HG02943 (cell line): ENCODE results near the gene SERPINE1.
"Not testable (repeated sequence)": the region's sequence is repeated elsewhere in the genome, so short reads cannot be mapped to it uniquely, and the experiment has no call there.

Source experiments
- ATAC-seq: cut with Tn5 transposase; IDR thresholded peaks from one replicate; pipeline ENCODE4 v1.9.1; 2021; ENCODE audit warnings: mild to moderate bottlenecking, low read depth, moderate library complexity; ENCODE audit not compliant: unreplicated experiment

SERPINE1 gene

DNA sequence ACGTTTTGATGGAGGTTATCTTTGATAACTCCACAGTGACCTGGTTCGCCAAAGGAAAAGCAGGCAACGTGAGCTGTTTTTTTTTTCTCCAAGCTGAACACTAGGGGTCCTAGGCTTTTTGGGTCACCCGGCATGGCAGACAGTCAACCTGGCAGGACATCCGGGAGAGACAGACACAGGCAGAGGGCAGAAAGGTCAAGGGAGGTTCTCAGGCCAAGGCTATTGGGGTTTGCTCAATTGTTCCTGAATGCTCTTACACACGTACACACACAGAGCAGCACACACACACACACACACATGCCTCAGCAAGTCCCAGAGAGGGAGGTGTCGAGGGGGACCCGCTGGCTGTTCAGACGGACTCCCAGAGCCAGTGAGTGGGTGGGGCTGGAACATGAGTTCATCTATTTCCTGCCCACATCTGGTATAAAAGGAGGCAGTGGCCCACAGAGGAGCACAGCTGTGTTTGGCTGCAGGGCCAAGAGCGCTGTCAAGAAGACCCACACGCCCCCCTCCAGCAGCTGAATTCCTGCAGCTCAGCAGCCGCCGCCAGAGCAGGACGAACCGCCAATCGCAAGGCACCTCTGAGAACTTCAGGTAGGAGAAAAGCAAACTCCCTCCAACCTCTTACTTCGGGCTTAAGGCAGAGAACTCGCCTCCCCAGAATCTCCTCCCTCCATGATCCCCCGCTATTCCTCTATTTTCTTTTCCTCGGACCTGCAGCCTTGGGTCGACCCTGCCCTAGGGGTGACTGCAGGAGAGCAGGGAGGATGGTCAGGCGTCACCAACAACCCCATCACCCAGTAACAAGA is at the start of gene SERPINE1:
Gene SERPINE1, plus strand, starts transcription at position 454 of the 809 bp plus-strand sequence. CDS start 1,290 bp downstream, outside the sequence.
- ATAC-seq: peak; percentile 52

DNA sequence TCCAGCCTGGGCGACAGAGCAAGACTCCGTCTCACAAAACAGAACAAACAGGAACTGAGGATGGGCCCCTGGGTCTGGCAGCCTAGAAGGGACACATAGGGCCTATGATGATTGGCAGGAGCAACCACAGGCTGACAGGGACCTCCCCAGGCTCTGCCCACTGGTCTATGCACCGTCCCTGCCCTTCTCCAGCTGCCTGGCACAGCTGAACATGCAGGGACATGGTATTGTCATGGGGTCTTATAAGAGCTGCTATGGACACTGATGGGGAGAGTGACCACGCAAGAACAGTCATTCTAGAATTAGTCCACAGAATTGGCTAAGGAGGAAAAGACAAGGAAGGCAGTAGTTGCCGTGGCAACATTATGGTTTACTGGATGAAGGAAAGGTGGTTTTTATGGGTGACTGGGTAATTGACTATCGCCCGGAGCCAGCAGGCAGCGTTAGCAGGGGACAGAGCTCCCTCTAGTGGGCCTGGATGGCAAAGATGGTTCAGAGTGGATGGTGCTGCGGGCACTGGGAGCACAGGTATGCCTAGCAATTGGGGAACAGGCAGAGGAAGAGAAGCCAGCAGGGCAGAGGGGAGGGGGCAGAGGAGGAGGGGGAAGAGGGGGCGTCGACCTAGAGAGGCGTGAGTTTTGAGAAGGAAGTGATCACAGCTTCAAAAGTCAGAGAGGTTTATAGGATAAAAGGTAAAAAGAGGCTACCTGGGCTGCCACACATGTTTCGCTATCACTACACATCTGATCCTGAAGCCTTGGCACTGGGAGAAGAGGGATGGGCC is 49.4 kb upstream of the SERPINE1 start:
- peak; percentile 76 for ATAC-seq

DNA sequence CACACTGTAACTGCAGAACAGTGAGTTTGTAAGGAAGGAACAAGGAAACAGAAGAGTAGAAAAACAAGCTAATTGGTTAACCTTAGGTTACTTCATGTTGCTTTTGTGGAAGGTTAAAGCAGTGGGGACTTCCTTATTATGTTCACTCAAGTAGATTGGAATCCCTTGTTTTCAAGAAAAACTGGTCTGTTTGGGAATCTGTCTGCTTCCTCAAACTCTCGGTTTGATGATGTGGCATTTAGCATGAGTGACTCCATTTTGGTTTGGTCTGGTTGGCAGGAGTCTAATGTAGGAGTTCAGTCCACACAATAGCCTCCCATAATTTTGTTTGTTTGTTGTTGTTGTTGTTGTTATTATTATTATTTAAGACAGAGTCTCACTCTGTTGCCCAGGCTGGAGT is 45.5 kb upstream of the SERPINE1 start:
- no peak for ATAC-seq

DNA sequence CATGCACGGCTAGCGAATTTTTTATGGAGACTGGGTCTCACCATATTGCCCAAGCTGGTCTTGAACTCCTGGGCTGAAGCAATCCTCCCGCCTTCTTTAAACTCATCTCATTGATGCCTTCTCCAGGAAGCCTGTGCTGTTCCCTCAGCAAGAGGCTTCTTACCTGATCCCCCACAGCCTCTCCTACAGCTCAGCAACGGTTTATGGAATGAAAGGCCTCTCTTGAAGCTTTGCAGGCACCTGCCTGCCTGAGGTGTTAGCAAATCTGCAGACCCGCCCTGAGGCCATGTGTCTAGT is 42.1 kb upstream of the SERPINE1 start:
- no peak for ATAC-seq

DNA sequence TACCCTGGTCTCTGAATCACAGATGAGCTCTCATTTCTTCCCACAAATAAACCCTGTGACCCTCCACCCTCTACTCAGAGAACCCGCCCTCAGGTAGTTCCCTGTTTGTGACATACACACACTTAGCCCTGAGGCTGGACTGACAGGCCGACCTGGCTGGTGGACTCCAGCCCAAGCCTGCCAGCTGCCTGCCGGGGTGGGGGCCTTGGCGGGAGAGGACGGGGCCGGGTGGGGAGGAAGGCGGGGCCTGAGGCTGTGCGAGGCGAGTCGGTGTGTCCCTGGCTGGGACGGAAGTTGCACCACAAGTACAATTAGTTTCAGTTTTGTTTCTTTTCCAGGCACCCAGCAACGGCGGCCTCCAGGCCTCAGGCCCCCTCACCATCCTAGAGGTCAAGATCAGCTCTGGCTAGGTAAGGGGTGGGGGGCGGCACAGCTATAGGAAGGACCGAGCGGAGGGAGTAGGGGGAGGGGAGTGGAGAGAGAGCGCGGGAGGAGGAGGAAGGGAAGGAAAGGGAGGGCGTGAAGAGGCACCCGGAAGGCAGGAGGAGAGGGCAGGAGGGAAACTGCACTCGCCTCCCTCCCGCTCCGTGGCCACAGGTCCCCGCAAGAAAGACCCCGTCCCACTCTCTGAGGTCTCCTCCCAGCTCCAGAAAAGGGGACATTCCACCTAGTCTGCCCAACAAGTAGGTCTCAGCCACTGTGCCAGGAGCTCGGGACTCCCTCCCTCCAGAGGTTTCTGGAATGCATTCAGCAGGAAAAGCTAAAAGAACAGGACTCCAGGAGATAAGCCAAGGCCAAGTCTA is 41.5 kb upstream of the SERPINE1 start, which contains the start of gene TRIM56:
Gene TRIM56, plus strand, starts transcription at position 320 of the 803 bp plus-strand sequence. CDS start 1,832 bp downstream, outside the sequence.
- ATAC-seq: peak; percentile 85

DNA sequence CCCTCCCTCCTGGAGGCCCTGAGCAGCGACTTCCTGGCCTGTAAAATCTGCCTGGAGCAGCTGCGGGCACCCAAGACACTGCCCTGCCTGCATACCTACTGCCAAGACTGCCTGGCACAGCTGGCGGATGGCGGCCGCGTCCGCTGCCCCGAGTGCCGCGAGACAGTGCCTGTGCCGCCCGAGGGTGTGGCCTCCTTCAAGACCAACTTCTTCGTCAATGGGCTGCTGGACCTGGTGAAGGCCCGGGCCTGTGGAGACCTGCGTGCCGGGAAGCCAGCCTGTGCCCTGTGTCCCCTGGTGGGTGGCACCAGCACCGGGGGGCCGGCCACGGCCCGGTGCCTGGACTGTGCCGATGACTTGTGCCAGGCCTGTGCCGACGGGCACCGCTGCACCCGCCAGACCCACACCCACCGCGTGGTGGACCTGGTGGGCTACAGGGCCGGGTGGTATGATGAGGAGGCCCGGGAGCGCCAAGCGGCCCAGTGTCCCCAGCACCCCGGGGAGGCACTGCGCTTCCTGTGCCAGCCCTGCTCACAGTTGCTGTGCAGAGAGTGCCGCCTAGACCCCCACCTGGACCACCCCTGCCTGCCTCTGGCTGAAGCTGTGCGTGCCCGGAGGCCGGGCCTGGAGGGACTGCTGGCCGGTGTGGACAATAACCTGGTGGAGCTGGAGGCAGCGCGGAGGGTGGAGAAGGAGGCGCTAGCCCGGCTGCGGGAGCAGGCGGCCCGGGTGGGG is 39.4 kb upstream of the SERPINE1 start:
- no peak for ATAC-seq

DNA sequence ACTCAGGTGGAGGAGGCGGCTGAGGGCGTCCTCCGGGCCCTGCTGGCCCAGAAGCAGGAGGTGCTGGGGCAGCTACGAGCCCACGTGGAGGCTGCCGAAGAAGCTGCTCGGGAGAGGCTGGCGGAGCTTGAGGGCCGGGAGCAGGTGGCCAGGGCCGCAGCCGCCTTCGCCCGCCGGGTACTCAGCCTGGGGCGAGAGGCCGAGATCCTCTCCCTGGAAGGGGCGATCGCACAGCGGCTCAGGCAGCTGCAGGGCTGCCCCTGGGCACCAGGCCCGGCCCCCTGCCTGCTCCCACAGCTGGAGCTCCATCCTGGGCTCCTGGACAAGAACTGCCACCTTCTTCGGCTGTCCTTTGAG is 38.9 kb upstream of the SERPINE1 start:
- ATAC-seq: no peak

DNA sequence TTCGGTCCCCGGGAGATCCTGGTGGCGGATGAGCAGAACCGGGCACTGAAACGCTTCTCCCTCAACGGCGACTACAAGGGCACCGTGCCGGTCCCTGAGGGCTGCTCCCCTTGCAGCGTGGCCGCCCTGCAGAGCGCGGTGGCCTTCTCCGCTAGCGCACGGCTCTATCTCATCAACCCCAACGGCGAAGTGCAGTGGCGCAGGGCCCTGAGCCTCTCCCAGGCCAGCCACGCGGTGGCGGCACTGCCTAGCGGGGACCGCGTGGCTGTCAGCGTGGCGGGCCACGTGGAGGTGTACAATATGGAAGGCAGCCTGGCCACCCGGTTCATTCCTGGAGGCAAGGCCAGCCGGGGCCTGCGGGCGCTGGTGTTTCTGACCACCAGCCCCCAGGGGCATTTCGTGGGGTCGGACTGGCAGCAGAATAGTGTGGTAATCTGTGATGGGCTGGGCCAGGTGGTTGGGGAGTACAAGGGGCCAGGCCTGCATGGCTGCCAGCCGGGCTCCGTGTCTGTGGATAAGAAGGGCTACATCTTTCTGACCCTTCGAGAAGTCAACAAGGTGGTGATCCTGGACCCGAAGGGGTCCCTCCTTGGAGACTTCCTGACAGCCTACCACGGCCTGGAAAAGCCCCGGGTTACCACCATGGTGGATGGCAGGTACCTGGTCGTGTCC is 37.9 kb upstream of the SERPINE1 start:
- no peak for ATAC-seq

DNA sequence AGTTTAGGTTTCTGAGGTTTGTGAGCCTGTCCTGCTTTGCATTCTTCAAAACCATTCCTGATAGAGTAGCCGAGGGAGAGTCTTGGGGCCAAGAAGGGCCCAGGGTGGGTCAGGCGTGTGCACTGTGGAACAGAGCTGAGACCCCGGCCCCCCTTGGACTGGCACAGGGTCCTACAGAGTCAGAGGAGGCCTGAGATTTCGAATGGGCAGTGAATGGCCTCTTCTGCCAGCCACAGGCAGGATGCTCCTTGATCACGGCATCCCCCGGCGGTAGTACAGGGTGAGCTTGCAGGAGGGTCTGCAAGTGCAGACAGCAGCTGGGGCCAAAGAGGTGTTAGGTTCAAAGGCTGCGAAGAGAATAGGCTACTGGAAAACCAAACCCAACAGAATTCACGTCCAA is 37.0 kb upstream of the SERPINE1 start:
- no peak for ATAC-seq

DNA sequence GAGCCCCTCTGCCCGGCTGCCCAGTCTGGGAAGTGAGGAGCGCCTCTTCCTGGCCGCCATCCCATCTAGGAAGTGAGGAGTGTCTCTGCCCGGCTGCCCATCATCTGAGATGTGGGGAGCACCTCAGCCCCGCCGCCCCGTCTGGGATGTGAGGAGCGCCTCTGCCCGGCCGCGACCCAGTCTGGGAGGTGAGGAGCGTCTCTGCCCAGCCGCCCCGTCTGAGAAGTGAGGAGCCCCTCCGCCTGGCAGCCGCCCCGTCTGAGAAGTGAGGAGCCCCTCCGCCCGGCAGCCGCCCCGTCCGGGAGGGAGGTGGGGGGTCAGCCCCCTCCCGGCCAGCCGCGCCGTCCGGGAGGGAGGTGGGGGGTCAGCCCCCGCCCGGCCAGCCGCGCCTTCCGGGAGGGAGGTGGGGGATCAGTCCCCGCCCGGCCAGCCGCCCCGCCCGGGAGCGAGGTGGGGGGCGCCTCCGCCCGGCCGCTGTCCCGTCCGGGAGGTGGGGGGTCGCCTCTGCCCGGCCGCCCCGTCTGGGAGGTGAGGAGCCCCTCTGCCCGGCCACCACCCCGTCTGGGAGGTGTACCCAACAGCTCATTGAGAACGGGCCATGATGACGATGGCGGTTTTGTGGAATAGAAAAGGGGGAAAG is 34.5 kb upstream of the SERPINE1 start:
- not testable (repeated sequence) for ATAC-seq

DNA sequence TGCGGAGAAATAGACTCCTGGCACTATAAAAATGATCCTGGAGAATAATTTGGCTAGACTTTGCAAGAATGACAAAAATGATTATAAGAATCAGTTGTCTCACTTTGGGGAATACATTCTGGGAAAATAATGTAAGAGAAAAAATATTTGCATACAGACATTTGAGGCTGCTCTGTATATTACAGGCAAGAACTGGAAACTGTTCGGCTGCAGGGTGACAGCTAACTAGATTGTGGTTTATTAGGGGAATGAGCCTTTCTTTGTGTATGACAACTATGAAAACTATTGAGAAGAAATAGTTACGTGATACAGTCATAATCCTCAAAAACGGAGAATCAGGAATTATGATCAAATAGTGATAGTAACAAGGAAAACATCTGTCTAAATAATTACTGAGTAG is 33.0 kb upstream of the SERPINE1 start:
- no peak for ATAC-seq

DNA sequence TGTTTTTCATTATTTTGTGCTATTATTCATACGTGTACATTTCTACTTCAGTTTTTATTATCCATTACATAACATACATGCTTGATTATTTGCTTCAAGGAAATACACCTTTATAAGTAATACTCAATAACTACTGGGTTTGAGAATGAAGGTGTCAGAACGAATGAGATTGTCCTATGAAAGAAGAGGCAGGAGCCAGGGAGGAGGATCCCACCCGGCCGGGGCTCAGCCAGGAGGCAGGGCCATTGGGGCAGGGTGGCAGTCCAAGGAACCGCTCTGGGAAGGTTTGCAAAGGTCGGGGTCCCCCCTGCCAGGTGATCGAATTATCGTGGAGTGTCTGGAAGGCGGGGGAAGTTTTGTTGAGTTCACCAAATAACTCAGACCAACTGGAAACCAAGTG is 32.5 kb upstream of the SERPINE1 start:
- no peak for ATAC-seq

DNA sequence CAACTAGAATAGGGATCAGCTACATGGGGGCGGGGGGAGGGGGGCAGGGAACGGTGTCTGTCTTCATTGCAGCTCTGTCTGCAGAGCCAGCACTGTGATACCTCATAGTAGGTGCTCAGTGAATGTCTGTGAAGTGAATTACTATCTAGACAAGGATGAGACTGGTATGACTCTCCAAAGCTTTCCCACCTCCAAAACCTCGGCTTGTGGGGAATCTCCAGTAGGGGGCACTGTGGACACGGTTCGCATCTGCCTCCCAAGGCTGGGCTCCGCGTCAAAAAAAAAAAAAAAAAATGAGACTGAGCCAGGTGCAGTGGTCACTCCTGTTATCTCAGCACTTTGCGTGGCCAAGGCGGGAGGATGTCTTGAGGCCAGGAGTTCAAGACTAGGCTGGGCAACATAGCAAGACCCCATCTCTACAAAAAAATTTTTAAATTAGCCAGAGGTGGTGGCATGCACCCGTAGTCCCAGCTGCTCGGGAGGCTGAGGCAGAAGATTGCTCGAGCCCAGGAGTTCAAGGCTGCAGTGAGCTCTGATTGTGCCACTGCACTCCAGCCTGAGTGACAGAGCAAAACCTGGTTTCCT is 32.0 kb upstream of the SERPINE1 start:
- no peak for ATAC-seq

DNA sequence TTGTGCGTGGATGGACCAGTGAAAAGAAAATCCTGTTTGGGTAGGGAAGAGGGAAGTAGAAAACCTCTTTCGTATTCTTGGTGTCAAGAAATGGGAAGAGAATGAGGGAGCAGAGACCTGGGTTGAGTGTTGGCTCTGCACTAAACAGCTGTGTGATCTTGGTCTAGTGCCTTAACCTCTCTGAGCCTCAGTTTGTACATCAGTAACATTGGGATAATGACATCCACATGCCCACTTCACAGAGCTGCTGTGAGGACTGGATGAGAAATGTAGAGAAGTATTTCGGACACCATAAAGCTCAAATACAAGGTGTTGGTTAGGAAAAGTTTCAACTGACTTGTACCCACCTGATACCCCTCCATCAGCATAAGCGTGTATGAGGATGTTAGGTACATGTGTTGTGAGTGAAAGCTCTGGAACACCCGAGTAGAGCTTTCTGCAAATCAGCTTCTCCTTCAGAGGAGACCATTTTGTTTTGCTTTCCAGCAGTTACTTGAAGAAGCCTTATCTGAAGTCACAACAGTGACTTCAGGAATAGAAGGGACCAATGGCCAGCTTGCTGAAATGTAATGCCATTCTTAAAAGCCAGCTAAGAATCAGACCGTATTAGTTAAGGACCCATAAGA is 30.5 kb upstream of the SERPINE1 start:
- ATAC-seq: no peak

DNA sequence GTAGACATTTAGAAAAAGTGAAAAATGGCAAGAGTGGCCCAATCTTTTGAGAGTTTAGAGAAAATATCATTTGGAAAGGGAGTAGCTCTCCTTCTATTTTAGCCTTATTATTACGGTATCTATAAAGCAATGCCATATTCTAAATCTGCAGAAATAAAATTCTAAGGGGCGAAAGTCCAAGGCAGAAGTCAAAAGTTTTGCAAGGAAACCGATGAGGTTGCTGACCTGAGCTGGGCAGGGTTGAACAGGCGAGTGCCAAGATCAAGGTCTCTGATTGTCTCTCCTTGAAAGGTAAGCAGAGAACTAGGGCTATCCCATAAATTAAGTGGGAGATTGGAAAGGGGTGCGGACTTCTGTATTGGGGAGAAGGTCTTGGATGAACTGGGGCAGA is 30.0 kb upstream of the SERPINE1 start:
- ATAC-seq: no peak

DNA sequence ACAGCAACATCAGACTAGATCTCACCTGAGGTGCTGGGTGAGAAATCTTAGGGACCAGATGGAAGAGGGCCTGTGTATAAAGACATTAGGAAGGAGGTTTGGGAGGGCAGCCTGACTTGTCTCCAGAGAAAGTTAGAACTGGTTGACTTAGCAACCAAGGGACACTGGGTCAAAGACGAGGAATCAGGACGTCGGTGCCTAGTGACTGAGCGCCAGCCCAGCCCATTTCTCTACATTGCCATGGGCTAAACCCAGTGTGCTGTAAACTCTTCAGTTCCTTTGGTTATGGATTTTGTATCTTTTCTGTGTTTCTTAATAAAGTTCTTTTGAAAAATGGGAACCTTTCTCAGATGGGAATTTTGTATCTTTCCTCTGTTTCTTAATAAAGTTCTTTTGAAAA is 29.3 kb upstream of the SERPINE1 start:
- no peak for ATAC-seq

DNA sequence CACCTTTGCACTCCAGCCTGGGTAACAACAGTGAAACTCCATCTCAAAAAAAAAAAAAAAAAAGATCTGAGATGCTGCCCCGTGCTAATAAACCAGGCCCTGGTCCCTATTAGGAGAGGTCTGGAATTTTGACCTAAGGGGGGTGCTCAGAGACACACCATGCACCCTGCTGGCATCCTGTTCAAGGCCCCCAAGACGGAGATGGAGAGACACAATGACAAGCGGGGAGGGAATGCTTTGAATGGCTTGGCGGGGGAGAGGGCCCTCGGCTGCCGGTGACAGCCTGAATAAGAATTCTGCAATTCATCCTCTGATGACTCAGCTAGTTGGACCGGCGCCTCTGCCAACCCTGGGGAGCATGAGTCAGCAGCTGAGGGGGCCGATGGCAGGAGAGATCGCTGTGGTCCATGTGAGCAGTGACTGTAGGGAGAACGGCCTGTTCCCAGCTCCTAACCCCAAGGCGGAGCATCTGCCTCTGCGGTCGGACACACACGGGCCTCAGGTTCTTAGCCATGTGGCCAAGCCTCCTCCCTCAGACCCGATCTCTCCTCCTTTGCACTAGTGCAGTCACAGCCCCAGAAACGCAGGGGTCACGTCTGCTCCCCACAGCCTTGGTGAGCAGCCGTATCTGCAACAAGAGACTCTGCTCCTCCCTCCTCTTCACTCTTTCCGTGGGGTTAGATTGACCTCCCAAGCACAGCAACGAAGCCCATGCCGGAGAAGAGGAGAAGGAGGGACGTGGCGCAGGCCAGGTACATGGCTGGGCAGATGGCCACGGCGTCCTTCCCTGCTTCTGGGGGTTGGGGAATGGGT is 26.7 kb upstream of the SERPINE1 start:
- no peak for ATAC-seq
